ENCODE measurements around the gene FMN1.

The FMN1 gene

GRCh38 chr15:32986147-32986546, 208.4 kb downstream of the FMN1 start:
- TF ChIP-seq, protein P1, sequence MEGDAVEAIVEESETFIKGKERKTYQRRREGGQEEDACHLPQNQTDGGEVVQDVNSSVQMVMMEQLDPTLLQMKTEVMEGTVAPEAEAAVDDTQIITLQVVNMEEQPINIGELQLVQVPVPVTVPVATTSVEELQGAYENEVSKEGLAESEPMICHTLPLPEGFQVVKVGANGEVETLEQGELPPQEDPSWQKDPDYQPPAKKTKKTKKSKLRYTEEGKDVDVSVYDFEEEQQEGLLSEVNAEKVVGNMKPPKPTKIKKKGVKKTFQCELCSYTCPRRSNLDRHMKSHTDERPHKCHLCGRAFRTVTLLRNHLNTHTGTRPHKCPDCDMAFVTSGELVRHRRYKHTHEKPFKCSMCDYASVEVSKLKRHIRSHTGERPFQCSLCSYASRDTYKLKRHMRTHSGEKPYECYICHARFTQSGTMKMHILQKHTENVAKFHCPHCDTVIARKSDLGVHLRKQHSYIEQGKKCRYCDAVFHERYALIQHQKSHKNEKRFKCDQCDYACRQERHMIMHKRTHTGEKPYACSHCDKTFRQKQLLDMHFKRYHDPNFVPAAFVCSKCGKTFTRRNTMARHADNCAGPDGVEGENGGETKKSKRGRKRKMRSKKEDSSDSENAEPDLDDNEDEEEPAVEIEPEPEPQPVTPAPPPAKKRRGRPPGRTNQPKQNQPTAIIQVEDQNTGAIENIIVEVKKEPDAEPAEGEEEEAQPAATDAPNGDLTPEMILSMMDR (IDR thresholded peaks at IDR 0.05), result no peak

DNA sequence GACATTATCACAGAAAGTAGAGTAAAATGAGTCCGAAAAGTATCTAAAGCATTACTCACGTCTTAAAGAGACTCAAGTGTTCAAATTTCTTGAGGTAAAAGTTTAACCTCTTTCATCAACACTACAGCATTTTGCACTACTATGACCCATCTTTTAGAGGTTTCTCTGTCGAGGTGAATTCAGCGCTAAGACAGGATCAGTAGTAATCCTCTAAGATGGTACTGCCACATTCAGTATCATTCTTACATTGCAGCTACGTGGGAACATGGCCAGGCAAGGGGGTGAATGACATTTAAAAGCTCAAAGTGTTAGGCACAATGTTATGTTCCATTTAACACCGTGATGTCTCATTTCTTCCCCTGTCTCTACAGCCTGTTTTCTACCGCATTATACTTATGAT, 210.8 kb downstream of the FMN1 start:
- TF ChIP-seq, protein P1 (IDR thresholded peaks at IDR 0.05), result no peak

DNA sequence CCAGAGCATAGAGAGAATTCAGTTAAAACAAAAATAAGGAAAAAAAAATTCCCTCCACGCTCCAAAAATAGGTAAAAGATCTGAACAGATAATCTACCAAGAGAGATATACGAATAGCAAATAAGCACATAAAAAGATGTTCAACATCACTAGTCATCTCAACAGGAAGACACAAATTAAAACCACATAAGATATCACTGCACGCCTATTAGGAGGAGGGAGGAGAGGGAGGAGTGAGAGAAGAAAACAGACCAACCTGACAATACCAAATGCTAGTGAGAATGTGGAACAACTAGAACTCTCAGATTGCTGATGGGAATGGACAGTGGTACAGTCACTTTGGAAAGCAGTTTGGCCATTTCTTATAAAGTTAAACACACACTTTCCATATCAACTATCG, 212.5 kb downstream of the FMN1 start:
- TF ChIP-seq, protein P1 (IDR thresholded peaks at IDR 0.05), result no peak

GRCh38 chr15:32981536-32981935, 213.0 kb downstream of the FMN1 start:
- TF ChIP-seq, protein P1 (IDR thresholded peaks at IDR 0.05), result no peak

GRCh38 chr15:32979710-32980109, 214.8 kb downstream of the FMN1 start:
- TF ChIP-seq, protein P1 (IDR thresholded peaks at IDR 0.05), result no peak

GRCh38 chr15:32977506-32977905, 217.0 kb downstream of the FMN1 start:
- TF ChIP-seq, protein P1 (IDR thresholded peaks at IDR 0.05), result no peak

DNA sequence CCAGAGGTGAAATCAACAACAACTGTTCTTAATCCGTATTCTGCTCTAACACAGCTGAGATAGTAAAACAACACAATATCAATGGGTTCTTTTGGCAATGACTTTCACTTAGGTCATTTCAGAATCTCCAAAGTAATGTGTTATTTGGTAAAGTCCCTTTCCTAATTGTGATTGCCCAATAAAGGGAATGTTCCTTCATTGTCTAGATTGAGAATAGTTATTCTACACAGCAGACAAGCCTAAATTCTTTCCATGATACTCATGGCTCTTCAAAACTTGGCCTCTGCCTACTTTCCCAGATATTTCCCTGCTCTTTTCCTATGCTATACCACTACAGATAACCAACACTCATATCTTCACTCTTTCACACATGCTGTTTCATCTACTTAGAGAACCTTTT, 219.8 kb downstream of the FMN1 start:
- TF ChIP-seq, protein P1 (IDR thresholded peaks at IDR 0.05), result no peak

- TF ChIP-seq, protein P1 (IDR thresholded peaks at IDR 0.05), result no peak
Measured at GRCh38 chr15:32972686-32973085, 221.8 kb downstream of the FMN1 start.
